Fibroblast of lung (primary cell): ENCODE measurements around the gene SLC13A5. TPM values are rescaled to one million over a fixed set of nuclear protein-coding genes. Genes with fewer than 3 reads are reported as not detected.

Source experiments
- DNase-seq, 2 donors: peaks; one replicate each; pipeline versions ENCODE4 v3.0.0 to v3.0.0-alpha.2; 2010; ENCODE audit warnings: low read depth in 2 of 2
- H2AFZ ChIP-seq: 2 replicates; pipeline ENCODE4 v1.5.1; 2012; ENCODE audit warnings: low read length, control low read depth, inconsistent platforms
- H3K27ac ChIP-seq: 2 replicates; pipeline ENCODE4 v1.5.1; 2011; ENCODE audit warnings: low read length, control low read depth; ENCODE audit not compliant: insufficient read depth
- H3K27me3 ChIP-seq: 2 replicates; pipeline ENCODE4 v1.5.1; 2011; ENCODE audit warnings: mild to moderate bottlenecking, low read length; ENCODE audit not compliant: control insufficient read depth, insufficient read depth
- H3K36me3 ChIP-seq: 2 replicates; pipeline ENCODE4 v1.5.1; 2011; ENCODE audit warnings: low read length; ENCODE audit not compliant: control insufficient read depth, insufficient read depth
- H3K4me1 ChIP-seq: 2 replicates; pipeline ENCODE4 v1.5.1; 2011; ENCODE audit warnings: low read length; ENCODE audit not compliant: control insufficient read depth, insufficient read depth; ENCODE audit errors: extremely low read depth
- H3K4me2 ChIP-seq: 2 replicates; pipeline ENCODE4 v1.5.1; 2011; ENCODE audit warnings: low read length, control low read depth; ENCODE audit not compliant: insufficient read depth; ENCODE audit errors: extremely low read depth
- H3K4me3 ChIP-seq, 4 experiments: fragments of 200-600 bp in 1 of 4; sonication (generic) in 1 of 4; replicated peaks in 1 of 4; 2 replicates each; pipeline ENCODE4 v1.5.1; 2011 to 2016; ENCODE audit warnings: low read length in 4 of 4, low read depth in 3 of 4, mild to moderate bottlenecking in 3 of 4, control low read depth in 2 of 4, inconsistent platforms in 1 of 4, mixed read lengths in 1 of 4; ENCODE audit not compliant: insufficient read depth in 1 of 4; ENCODE audit errors: control extremely low read depth in 1 of 4
- H3K79me2 ChIP-seq: 2 replicates; pipeline ENCODE4 v1.5.1; 2012; ENCODE audit warnings: mild to moderate bottlenecking, low read length, inconsistent platforms; ENCODE audit not compliant: control insufficient read depth, insufficient read depth
- H3K9ac ChIP-seq: 2 replicates; pipeline ENCODE4 v1.5.1; 2011; ENCODE audit warnings: mild to moderate bottlenecking, low read length, control low read depth; ENCODE audit not compliant: insufficient read depth
- H3K9me3 ChIP-seq: 2 replicates; pipeline ENCODE4 v1.5.1; 2012; ENCODE audit warnings: low read depth, low read length; ENCODE audit not compliant: control insufficient read depth, insufficient read depth
- H4K20me1 ChIP-seq: 2 replicates; pipeline ENCODE4 v1.5.1; 2011; ENCODE audit warnings: low read length; ENCODE audit not compliant: control insufficient read depth, insufficient read depth; ENCODE audit errors: extremely low read depth
- EZH2 ChIP-seq: IDR thresholded peaks from 2 replicates; pipeline ENCODE4 v1.5.1; 2012; ENCODE audit warnings: low read length, control low read depth, mild to moderate bottlenecking; ENCODE audit errors: missing control alignments
- polyA plus RNA-seq, 2 donors: library from polyadenylated mRNA; depleted of rRNA in 1 of 2; stranded (reverse) in 1 of 2; unstranded in 1 of 2; fragments of >200 nt; gene quantifications; 2 replicates each; pipeline ENCODE4 v1.2.1, GENCODE V29; 2011 to 2012; ENCODE audit warnings: missing spikeins in 1 of 2
- total RNA-seq: library from RNA; depleted of rRNA; stranded (reverse); fragments of >200 nt; gene quantifications from 2 replicates; pipeline ENCODE4 v1.2.1, GENCODE V29; 2014
- TF ChIP-seq, protein P1 (sequence below), 2 donors: IDR thresholded peaks in 1 of 2; conservative IDR thresholded peaks in 1 of 2; 1 replicate in 1 of 2; 2 replicates in 1 of 2; pipeline ENCODE4 v1.5.1; 2011 to 2012; ENCODE audit warnings: low read length in 2 of 2, control low read depth in 1 of 2, inconsistent platforms in 1 of 2, low read depth in 1 of 2, mild to moderate bottlenecking in 1 of 2

The SLC13A5 gene
- total and polyA plus RNA-seq, 2 donors (not counting 1 experiment from before 2014, with no cell fraction given) = not detected

DNA sequence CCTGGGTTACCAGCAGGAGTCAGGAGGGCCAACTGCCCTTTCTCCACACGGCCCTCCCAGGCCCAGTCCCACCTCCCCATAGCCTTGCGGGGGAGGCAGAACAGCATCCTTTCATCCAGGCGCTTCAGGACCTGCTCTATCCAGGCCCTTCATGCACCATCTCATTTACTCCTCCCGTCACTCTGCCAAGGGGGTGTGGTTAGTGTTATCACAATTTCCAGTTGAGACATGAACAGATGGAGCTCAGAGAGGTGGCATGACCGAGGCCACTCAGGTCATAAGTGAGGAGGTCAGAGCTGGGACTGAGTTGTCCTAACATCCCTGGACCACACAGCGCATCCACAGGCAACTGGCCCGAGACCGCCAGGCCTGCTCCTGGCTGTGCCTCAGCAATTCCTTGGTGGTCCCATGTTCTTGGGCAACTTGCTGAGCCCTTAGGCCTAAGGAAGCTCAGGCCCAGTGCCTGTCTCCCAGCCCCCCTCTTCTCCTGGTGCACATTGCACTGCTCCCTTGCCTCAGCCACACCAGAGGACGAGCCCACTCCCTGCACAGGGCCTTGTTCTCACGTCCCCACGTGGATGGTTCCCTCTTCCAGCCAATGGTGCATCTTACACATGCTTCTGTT lies 37.9 kb downstream of the SLC13A5 start:
- no peaks in the 10 kb centered on the region for H3K36me3 ChIP-seq
- TF ChIP-seq, protein P1, sequence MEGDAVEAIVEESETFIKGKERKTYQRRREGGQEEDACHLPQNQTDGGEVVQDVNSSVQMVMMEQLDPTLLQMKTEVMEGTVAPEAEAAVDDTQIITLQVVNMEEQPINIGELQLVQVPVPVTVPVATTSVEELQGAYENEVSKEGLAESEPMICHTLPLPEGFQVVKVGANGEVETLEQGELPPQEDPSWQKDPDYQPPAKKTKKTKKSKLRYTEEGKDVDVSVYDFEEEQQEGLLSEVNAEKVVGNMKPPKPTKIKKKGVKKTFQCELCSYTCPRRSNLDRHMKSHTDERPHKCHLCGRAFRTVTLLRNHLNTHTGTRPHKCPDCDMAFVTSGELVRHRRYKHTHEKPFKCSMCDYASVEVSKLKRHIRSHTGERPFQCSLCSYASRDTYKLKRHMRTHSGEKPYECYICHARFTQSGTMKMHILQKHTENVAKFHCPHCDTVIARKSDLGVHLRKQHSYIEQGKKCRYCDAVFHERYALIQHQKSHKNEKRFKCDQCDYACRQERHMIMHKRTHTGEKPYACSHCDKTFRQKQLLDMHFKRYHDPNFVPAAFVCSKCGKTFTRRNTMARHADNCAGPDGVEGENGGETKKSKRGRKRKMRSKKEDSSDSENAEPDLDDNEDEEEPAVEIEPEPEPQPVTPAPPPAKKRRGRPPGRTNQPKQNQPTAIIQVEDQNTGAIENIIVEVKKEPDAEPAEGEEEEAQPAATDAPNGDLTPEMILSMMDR (conservative IDR thresholded peaks at IDR 0.05 in 1 of 2, IDR thresholded peaks at IDR 0.05 in 1 of 2; ENCODE audit: low read depth in 1 of 2, low read length in 2 of 2) = no peak
- no peak for TF ChIP-seq EZH2

DNA sequence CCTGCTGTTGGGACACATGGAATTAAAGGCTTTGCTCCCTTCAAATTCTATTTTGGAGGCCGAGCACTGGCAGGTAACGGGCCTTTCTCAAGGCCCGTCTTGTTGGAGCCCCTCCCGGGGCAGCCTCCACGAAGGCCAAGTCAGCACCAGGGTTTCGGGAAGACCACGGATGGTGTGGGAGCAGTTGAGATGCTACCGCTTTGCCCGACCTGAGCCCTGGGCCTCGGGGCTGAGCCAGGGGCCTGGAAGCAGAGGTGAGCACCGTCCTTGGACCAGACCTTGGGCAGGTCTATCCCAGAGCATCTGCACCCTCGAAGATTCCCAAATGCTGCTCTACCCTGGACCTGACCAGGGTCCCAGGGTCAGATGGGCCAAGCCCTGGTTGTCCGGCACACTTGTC lies 38.6 kb downstream of the SLC13A5 start:
- TF ChIP-seq, protein P1 (conservative IDR thresholded peaks at IDR 0.05 in 1 of 2, IDR thresholded peaks at IDR 0.05 in 1 of 2; ENCODE audit: low read depth in 1 of 2, low read length in 2 of 2) = no peak
- no peak for TF ChIP-seq EZH2
- no peak for DNase-seq
- H3K4me2 ChIP-seq = no peak overlapping the region
- no peaks in the 10 kb centered on the region for H3K36me3 ChIP-seq
- H3K9me3 ChIP-seq = no peaks in the 10 kb centered on the region
- no peak overlapping the region for H3K9ac ChIP-seq
- H3K27me3 ChIP-seq = no peaks in the 10 kb centered on the region
- no peaks in the 10 kb centered on the region for H3K79me2 ChIP-seq
- H3K4me1 ChIP-seq = no peaks in the 10 kb centered on the region
- no peaks in the 10 kb centered on the region for H4K20me1 ChIP-seq
- H3K4me3 ChIP-seq = no peak overlapping the region
- no peak overlapping the region for H2AFZ ChIP-seq
- no peak overlapping the region for H3K27ac ChIP-seq

More for the DNA sequence above, 37.9 kb downstream of the SLC13A5 start:
- H3K9ac ChIP-seq = no peak overlapping the region
- no peak overlapping the region for H3K4me2 ChIP-seq
- no peaks in the 10 kb centered on the region for H3K4me1 ChIP-seq
- no peaks in the 10 kb centered on the region for H3K79me2 ChIP-seq
- no peak overlapping the region for H2AFZ ChIP-seq
- H4K20me1 ChIP-seq = no peaks in the 10 kb centered on the region
- H3K4me3 ChIP-seq = no peak overlapping the region
- DNase-seq = no peak
- H3K9me3 ChIP-seq = no peaks in the 10 kb centered on the region
- no peak overlapping the region for H3K27ac ChIP-seq
- H3K27me3 ChIP-seq = no peaks in the 10 kb centered on the region

DNA sequence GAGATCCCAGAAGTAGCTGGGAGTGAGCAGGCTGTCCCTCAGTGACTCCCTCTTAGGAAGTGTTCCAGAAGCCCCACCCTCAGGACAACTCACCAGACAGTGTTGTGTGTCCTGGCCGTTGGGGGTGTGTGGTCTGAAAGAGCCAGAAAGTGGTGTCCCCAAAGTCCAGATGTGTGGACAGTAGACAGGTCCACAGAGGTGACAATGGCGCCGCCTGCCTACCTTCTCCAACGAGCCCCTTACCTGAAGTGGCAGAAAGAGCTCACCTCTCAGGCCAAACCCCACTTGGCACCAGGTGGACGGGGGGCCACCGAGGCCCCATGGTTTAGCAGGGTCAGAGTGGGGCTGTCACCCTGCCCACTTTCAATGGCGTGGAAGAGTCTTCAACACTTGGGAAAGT lies 41.7 kb downstream of the SLC13A5 start:
- no peak for TF ChIP-seq EZH2
- TF ChIP-seq, protein P1 (conservative IDR thresholded peaks at IDR 0.05 in 1 of 2, IDR thresholded peaks at IDR 0.05 in 1 of 2; ENCODE audit: low read depth in 1 of 2, low read length in 2 of 2) = no peak
- H3K27me3 ChIP-seq = peaks cover 7% of the 10 kb centered on the region
- H3K4me2 ChIP-seq = no peak overlapping the region
- no peak overlapping the region for H3K27ac ChIP-seq
- no peak overlapping the region for H3K9ac ChIP-seq
- no peak overlapping the region for H2AFZ ChIP-seq
- H4K20me1 ChIP-seq = no peaks in the 10 kb centered on the region
- no peaks in the 10 kb centered on the region for H3K79me2 ChIP-seq
- H3K9me3 ChIP-seq = no peaks in the 10 kb centered on the region
- no peaks in the 10 kb centered on the region for H3K36me3 ChIP-seq
- no peak for DNase-seq
- H3K4me1 ChIP-seq = no peaks in the 10 kb centered on the region
- no peak overlapping the region for H3K4me3 ChIP-seq
